MG63 (cell line): ENCODE measurements around the gene GJA9. TPM values are rescaled to one million over a fixed set of nuclear protein-coding genes. Genes with fewer than 3 reads are reported as not detected.
A peak's percentile ranks its signal among the peaks of the same experiment; 100 is the strongest.
"Not testable (repeated sequence)": the region's sequence is repeated elsewhere in the genome, so short reads cannot be mapped to it uniquely, and the experiment has no call there.

Experiments
- DNase-seq: peaks from one replicate; pipeline ENCODE4 v3.0.0-alpha.2; 2020
- H3K27me3 ChIP-seq: fragments of 250-450 bp; sonication (Bioruptor Pico); 2 replicates; pipeline ENCODE4 v1.5.1; 2020; ENCODE audit warnings: mild to moderate bottlenecking, moderate library complexity
- H3K36me3 ChIP-seq: fragments of 250-450 bp; sonication (Bioruptor Pico); 2 replicates; pipeline ENCODE4 v1.5.1; 2020; ENCODE audit warnings: mild to moderate bottlenecking, moderate library complexity
- H3K4me3 ChIP-seq: fragments of 250-450 bp; sonication (Bioruptor Pico); 2 replicates; pipeline ENCODE4 v1.5.1; 2020; ENCODE audit warnings: mild to moderate bottlenecking, moderate library complexity
- H3K9me3 ChIP-seq: fragments of 250-450 bp; sonication (Bioruptor Pico); 2 replicates; pipeline ENCODE4 v1.5.1; 2020; ENCODE audit warnings: mild to moderate bottlenecking, moderate library complexity
- total RNA-seq: library from RNA; depleted of rRNA; stranded (reverse); fragments of >200 nt; shearing (Covaris generic); gene quantifications from 2 replicates; pipeline ENCODE4 v1.2.3, GENCODE V29; 2014; ENCODE audit warnings: low replicate concordance

GJA9 gene
- total RNA-seq, 1 experiment from 2014 or later = not detected

GRCh38 chr1:38846210-38846609 lies 35.2 kb downstream of the GJA9 start:
- H3K36me3 ChIP-seq = peaks cover 21% of the 10 kb centered on the region
- no peak for DNase-seq

GRCh38 chr1:38845088-38845487 lies 36.3 kb downstream of the GJA9 start:
- DNase-seq, H3K4me3 ChIP-seq, H3K9me3 ChIP-seq, H3K27me3 ChIP-seq: not testable (repeated sequence)
- H3K36me3 ChIP-seq = peaks cover 20% of the 10 kb centered on the region

More at GRCh38 chr1:38846210-38846609, 35.2 kb downstream of the GJA9 start:
- no peak overlapping the region for H3K4me3 ChIP-seq
- H3K9me3 ChIP-seq = no peaks in the 10 kb centered on the region
- H3K27me3 ChIP-seq = no peaks in the 10 kb centered on the region

- H3K36me3 ChIP-seq = peaks cover 19% of the 10 kb centered on the region
- DNase-seq = no peak
- H3K9me3 ChIP-seq = no peaks in the 10 kb centered on the region
- no peak overlapping the region for H3K4me3 ChIP-seq
- no peaks in the 10 kb centered on the region for H3K27me3 ChIP-seq
Measured at GRCh38 chr1:38840281-38840680, 41.1 kb downstream of the GJA9 start.

- H3K36me3 ChIP-seq = peaks cover 16% of the 10 kb centered on the region
- H3K4me3 ChIP-seq = no peak overlapping the region
- H3K9me3 ChIP-seq = no peaks in the 10 kb centered on the region
- H3K27me3 ChIP-seq = no peaks in the 10 kb centered on the region
- no peak for DNase-seq
Measured at GRCh38 chr1:38839363-38839762, 42.0 kb downstream of the GJA9 start.

- not testable (repeated sequence) for H3K9me3 ChIP-seq, H3K27me3 ChIP-seq, DNase-seq, H3K4me3 ChIP-seq
- peaks cover 16% of the 10 kb centered on the region for H3K36me3 ChIP-seq
Measured at GRCh38 chr1:38836316-38836715, 45.1 kb downstream of the GJA9 start.

GRCh38 chr1:38834937-38835827 lies 46.2 kb downstream of the GJA9 start:
- Histone ChIP-seq H3K36me3 (peaks cover 13% of the 10 kb centered on the region), H3K9me3 (no peaks in the 10 kb centered on the region), H3K4me3 (no peak overlapping the region), H3K27me3 (no peaks in the 10 kb centered on the region)
- DNase-seq = peak; percentile 18

GRCh38 chr1:38834221-38834782 lies 47.1 kb downstream of the GJA9 start:
- Histone ChIP-seq H3K36me3 (peaks cover 7% of the 10 kb centered on the region), H3K9me3 (no peaks in the 10 kb centered on the region), H3K27me3 (no peaks in the 10 kb centered on the region), H3K4me3 (no peak overlapping the region)
- DNase-seq = no peak

GRCh38 chr1:38833146-38833545 lies 48.2 kb downstream of the GJA9 start:
- H3K9me3 ChIP-seq = no peaks in the 10 kb centered on the region
- H3K4me3 ChIP-seq = no peak overlapping the region
- no peaks in the 10 kb centered on the region; the same call in 1 of the 2 replicates for H3K36me3 ChIP-seq
- H3K27me3 ChIP-seq = no peaks in the 10 kb centered on the region
- no peak for DNase-seq

GRCh38 chr1:38832370-38832734 lies 49.0 kb downstream of the GJA9 start:
- no peaks in the 10 kb centered on the region for H3K27me3 ChIP-seq
- H3K36me3 ChIP-seq = no peaks in the 10 kb centered on the region; the same call in 1 of the 2 replicates
- no peak for DNase-seq
- H3K4me3 ChIP-seq = no peak overlapping the region
- H3K9me3 ChIP-seq = no peaks in the 10 kb centered on the region

- H3K36me3 ChIP-seq = no peaks in the 10 kb centered on the region; the same call in 1 of the 2 replicates
- H3K27me3 ChIP-seq = no peaks in the 10 kb centered on the region
- no peaks in the 10 kb centered on the region for H3K9me3 ChIP-seq
- DNase-seq = no peak
- no peak overlapping the region for H3K4me3 ChIP-seq
Measured at GRCh38 chr1:38831731-38832369, 49.5 kb downstream of the GJA9 start.

- DNase-seq = no peak
- Histone ChIP-seq H3K9me3 (no peaks in the 10 kb centered on the region), H3K36me3 (no peaks in the 10 kb centered on the region), H3K27me3 (0 out of 2 replicates have a peak, but pooled peaks cover 4% of the 10 kb centered on the region), H3K4me3 (no peak overlapping the region)
Measured at GRCh38 chr1:38829368-38829767, 52.0 kb downstream of the GJA9 start.

GRCh38 chr1:38827318-38827717 lies 54.1 kb downstream of the GJA9 start:
- H3K4me3 ChIP-seq = no peak overlapping the region

GRCh38 chr1:38826886-38827285 lies 54.5 kb downstream of the GJA9 start:
- H3K27me3 ChIP-seq = 0 out of 2 replicates have a peak, but pooled peaks cover 4% of the 10 kb centered on the region
- no peak overlapping the region for H3K4me3 ChIP-seq
- no peak for DNase-seq
- no peaks in the 10 kb centered on the region for H3K36me3 ChIP-seq
- H3K9me3 ChIP-seq = no peaks in the 10 kb centered on the region

More at GRCh38 chr1:38827318-38827717, 54.1 kb downstream of the GJA9 start:
- Histone ChIP-seq H3K36me3 (no peaks in the 10 kb centered on the region), H3K27me3 (0 out of 2 replicates have a peak, but pooled peaks cover 4% of the 10 kb centered on the region), H3K9me3 (no peaks in the 10 kb centered on the region)
- DNase-seq = no peak

GRCh38 chr1:38826262-38826661 lies 55.1 kb downstream of the GJA9 start:
- no peak overlapping the region for H3K4me3 ChIP-seq
- no peaks in the 10 kb centered on the region for H3K36me3 ChIP-seq
- DNase-seq = no peak
- 0 out of 2 replicates have a peak, but pooled peaks cover 4% of the 10 kb centered on the region for H3K27me3 ChIP-seq
- no peaks in the 10 kb centered on the region for H3K9me3 ChIP-seq
